ENCODE measurements around the gene KAZN. TPM values are rescaled to one million over a fixed set of nuclear protein-coding genes. Genes with fewer than 3 reads are reported as not detected.

The KAZN gene
- total and polyA plus RNA-seq, 2 of the 8 experiments (the other 6 are each of a cell fraction or from before 2014, with no cell fraction given) = 3.7 to 11.8 TPM

GRCh38 chr1:14906665-14907064, 308.2 kb downstream of the KAZN start (continued):
- TF ChIP-seq CHD7 (IDR thresholded peaks at IDR 0.05; ENCODE audit: insufficient replicate concordance, low read length) (no peak), TAF7 (optimal IDR thresholded peaks at IDR 0.05; ENCODE audit: borderline replicate concordance, low read depth, low read length) (no peak), CBX5 (IDR thresholded peaks at IDR 0.05; ENCODE audit: low read depth, low read length) (no peak), ATF2 (IDR thresholded peaks at IDR 0.05; ENCODE audit: low read length) (no peak)
